IMR-90 (cell line): ENCODE data around the gene PINK1. TPM values are rescaled to one million over a fixed set of nuclear protein-coding genes. Genes with fewer than 3 reads are reported as not detected.

ENCODE experiments used
- ATAC-seq: fragments of 200-7000 bp; cut with Tn5 transposase; 2 replicates; pipeline ENCODE4 v1.9.1; 2020; ENCODE audit warnings: low read depth, mild to moderate bottlenecking, moderate library complexity
- BruUV-seq: library from RNA; stranded (reverse); fragments of 400-500 nt; replicated peaks from 2 replicates; lab custom pipeline; 2021; lab: Mats Ljungman, UMichigan
- CTCF ChIA-PET: fragments of 300-600 bp; formaldehyde crosslinking; extraction: SDS; loops from one replicate; lab custom pipeline; 2021; ENCODE audit warnings: antibody characterized with exemption; lab: Yijun Ruan, JAX
- POLR2A ChIA-PET: fragments of 300-600 bp; sonication (Branson Sonifier 250); formaldehyde crosslinking; loops from one replicate; lab custom pipeline; 2022; ENCODE audit warnings: antibody characterized with exemption; ENCODE audit not compliant: unreplicated experiment; lab: Charles Lee
- DNase-seq: peaks from one replicate; pipeline ENCODE4 v3.0.0; 2013
- H2AFZ ChIP-seq: replicated peaks from 2 replicates; pipeline ENCODE3; 2013; ENCODE audit warnings: low read length, mild to moderate bottlenecking; ENCODE audit not compliant: poor library complexity
- H2AK5ac ChIP-seq: 2 replicates; pipeline ENCODE4 v1.6.1; 2013; ENCODE audit warnings: low read depth, low read length, inconsistent platforms
- H2AK9ac ChIP-seq: replicated peaks from 2 replicates; pipeline ENCODE3; 2013; ENCODE audit warnings: mild to moderate bottlenecking, low read depth, low read length, moderate library complexity; ENCODE audit not compliant: poor library complexity
- H2BK120ac ChIP-seq: 2 replicates; pipeline ENCODE4 v1.6.1; 2013; ENCODE audit warnings: low read depth, low read length, inconsistent platforms
- H2BK15ac ChIP-seq: 3 replicates; pipeline ENCODE4 v1.6.1; 2013; ENCODE audit warnings: low read depth, low read length, inconsistent platforms
- H2BK20ac ChIP-seq: 2 replicates; pipeline ENCODE4 v1.6.1; 2013; ENCODE audit warnings: low read depth, mild to moderate bottlenecking, inconsistent platforms, low read length, moderate library complexity
- H2BK5ac ChIP-seq: 2 replicates; pipeline ENCODE4 v1.6.1; 2013; ENCODE audit warnings: mild to moderate bottlenecking, low read depth, low read length, inconsistent platforms; ENCODE audit not compliant: poor library complexity, severe bottlenecking
- H3K14ac ChIP-seq: replicated peaks from 2 replicates; pipeline ENCODE4 v1.6.1; 2013; ENCODE audit warnings: low read depth, low read length, inconsistent platforms
- H3K18ac ChIP-seq: 2 replicates; pipeline ENCODE4 v1.6.1; 2013; ENCODE audit warnings: low read depth, low read length, control low read depth
- H3K23ac ChIP-seq: 2 replicates; pipeline ENCODE4 v1.6.1; 2013; ENCODE audit warnings: low read depth, low read length, inconsistent platforms
- H3K27ac ChIP-seq: 2 replicates; pipeline ENCODE4 v1.5.1; 2013; ENCODE audit warnings: mild to moderate bottlenecking, control low read depth, low read length; ENCODE audit not compliant: insufficient read depth
- H3K27me3 ChIP-seq: 2 replicates; pipeline ENCODE4 v1.6.1; 2013; ENCODE audit warnings: low read length; ENCODE audit not compliant: control insufficient read depth, insufficient read depth
- H3K36me3 ChIP-seq: 2 replicates; pipeline ENCODE4 v1.6.1; 2013; ENCODE audit warnings: low read length, mixed read lengths; ENCODE audit not compliant: control insufficient read depth, insufficient read depth
- H3K4ac ChIP-seq: 2 replicates; pipeline ENCODE4 v1.6.1; 2013; ENCODE audit warnings: low read depth, low read length, inconsistent platforms
- H3K4me1 ChIP-seq: 2 replicates; pipeline ENCODE4 v1.6.1; 2013; ENCODE audit warnings: low read length, mixed read lengths; ENCODE audit not compliant: control insufficient read depth, insufficient read depth
- H3K4me2 ChIP-seq: 2 replicates; pipeline ENCODE4 v1.6.1; 2013; ENCODE audit warnings: low read depth, mild to moderate bottlenecking, control low read depth, low read length, moderate library complexity
- H3K4me3 ChIP-seq: 2 replicates; pipeline ENCODE4 v1.5.1; 2013; ENCODE audit warnings: low read depth, mild to moderate bottlenecking, control low read depth, low read length, moderate library complexity; ENCODE audit not compliant: insufficient read depth
- H3K56ac ChIP-seq: 2 replicates; pipeline ENCODE4 v1.6.1; 2013; ENCODE audit warnings: low read length, inconsistent platforms; ENCODE audit not compliant: insufficient read depth; ENCODE audit errors: extremely low read depth
- H3K79me1 ChIP-seq, 2 experiments: 2 replicates each; pipeline ENCODE4 v1.6.1; 2013; ENCODE audit warnings: low read length in 2 of 2, inconsistent platforms in 1 of 2, low read depth in 1 of 2
- H3K9ac ChIP-seq: 2 replicates; pipeline ENCODE4 v1.6.1; 2013; ENCODE audit warnings: low read depth, low read length, control low read depth
- H3K9me1 ChIP-seq: 2 replicates; pipeline ENCODE4 v1.6.1; 2013; ENCODE audit warnings: low read length, inconsistent platforms; ENCODE audit not compliant: insufficient read depth
- H3K9me3 ChIP-seq: 2 replicates; pipeline ENCODE4 v1.6.1; 2013; ENCODE audit warnings: low read length; ENCODE audit not compliant: control insufficient read depth, insufficient read depth
- H4K20me1 ChIP-seq: 2 replicates; pipeline ENCODE4 v1.6.1; 2013; ENCODE audit warnings: low read length, inconsistent platforms; ENCODE audit not compliant: insufficient read depth
- H4K5ac ChIP-seq: 2 replicates; pipeline ENCODE4 v1.6.1; 2013; ENCODE audit warnings: mild to moderate bottlenecking, low read depth, low read length, control low read depth
- H4K8ac ChIP-seq, 2 experiments: 2 replicates each; pipeline ENCODE4 v1.6.1; 2013; ENCODE audit warnings: low read depth in 2 of 2, low read length in 2 of 2, control low read depth in 1 of 2, inconsistent platforms in 1 of 2
- H4K91ac ChIP-seq: 2 replicates; pipeline ENCODE4 v1.6.1; 2013; ENCODE audit warnings: low read depth, low read length, inconsistent platforms; ENCODE audit not compliant: insufficient read depth
- CTCF ChIP-seq: conservative IDR thresholded peaks from 2 replicates; pipeline ENCODE4 v1.5.1; 2012; ENCODE audit warnings: mild to moderate bottlenecking, low read depth, low read length, improper control_type of control experiment
- MAZ ChIP-seq: IDR thresholded peaks from 2 replicates; pipeline ENCODE4 v1.6.1; 2012; ENCODE audit warnings: low read depth, mild to moderate bottlenecking, low read length, improper control_type of control experiment, moderate library complexity, borderline replicate concordance
- RCOR1 ChIP-seq: IDR thresholded peaks from 2 replicates; pipeline ENCODE4 v1.6.1; 2012; ENCODE audit warnings: mild to moderate bottlenecking, low read length, improper control_type of control experiment; ENCODE audit not compliant: insufficient replicate concordance
- WGBS, 2 experiments: methylation state at CpG; one replicate each; pipeline versions ENCODE4 v1.1.5 to v1.1.7; 2013; ENCODE audit warnings: missing lambda C conversion rate in 2 of 2; ENCODE audit not compliant: insufficient read length in 1 of 2; ENCODE audit errors: extremely low coverage in 2 of 2; 5-methylcytosine and 5-hydroxymethylcytosine counted together
- dilution Hi-C: fragments of 300-500 bp; cut with HindIII; formaldehyde crosslinking; loops from one replicate; pipeline ENCODE4 v1.14.3; 2018; ENCODE audit warnings: low sequenced_read_pairs; ENCODE audit not compliant: unreplicated experiment
- in situ Hi-C: fragments of 300-500 bp; cut with MboI; formaldehyde crosslinking; loops from 3 replicates; pipeline ENCODE4 v1.14.3; 2019; ENCODE audit warnings: low sequenced_read_pairs, inconsistent platforms, mixed read lengths
- intact Hi-C: fragments of 100-400 bp; cut with micrococcal nuclease; formaldehyde crosslinking; loops from 2 replicates; pipeline ENCODE4 v1.10.0; 2022
- polyA plus RNA-seq, 3 experiments: library from polyadenylated mRNA; depleted of rRNA; stranded (reverse); fragments of >200 nt; gene quantifications; 2 replicates each; pipeline ENCODE4 v1.2.3, GENCODE V29; 2012; ENCODE audit warnings: low replicate concordance in 1 of 3
- total RNA-seq: library from RNA; depleted of rRNA; stranded (reverse); fragments of >200 nt; gene quantifications from 2 replicates; pipeline ENCODE4 v1.2.3, GENCODE V29; 2012

The PINK1 gene
- total and polyA plus RNA-seq, 2 of the 4 experiments (the other 2 are of a cell fraction) = 52.9 to 55.2 TPM

DNA sequence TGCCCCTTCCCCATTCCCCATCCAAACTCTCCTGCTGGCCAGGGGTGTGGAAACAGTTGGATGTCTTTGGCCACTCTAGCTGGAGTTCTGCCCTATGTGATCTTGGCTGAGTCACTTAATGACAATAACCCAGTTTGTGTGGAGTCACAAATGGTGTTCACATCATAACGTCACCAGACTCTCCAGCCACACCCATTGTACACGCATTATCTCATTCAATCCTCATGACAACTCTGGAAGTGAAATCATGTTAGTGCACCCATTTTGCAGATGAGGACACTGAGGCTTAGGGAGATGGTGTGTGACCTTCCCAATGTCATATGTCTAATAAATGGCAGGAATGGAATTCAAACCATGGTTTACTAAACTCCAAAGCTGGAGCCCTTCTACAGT, 45.6 kb upstream of the PINK1 start:
- Histone ChIP-seq H3K27ac (no peak overlapping the region), H2BK20ac (no peak overlapping the region), H2AK5ac (no peak overlapping the region; the same call in 1 of the 2 replicates), H3K36me3 (no peaks in the 10 kb centered on the region), H3K9me3 (0 out of 2 replicates have a peak, but pooled peaks cover 2% of the 10 kb centered on the region), H3K4me1 (peaks cover 17% of the 10 kb centered on the region), H3K23ac (no peak overlapping the region), H4K91ac (no peak overlapping the region), H3K14ac (no peak overlapping the region), H3K4me3 (no peak overlapping the region), H4K20me1 (no peaks in the 10 kb centered on the region), H3K79me1 (no peaks in the 10 kb centered on the region), H2BK5ac (no peak overlapping the region), H3K56ac (no peak overlapping the region), H2AK9ac (no peak overlapping the region), H3K9me1 (0 out of 2 replicates have a peak, but pooled peaks cover 3% of the 10 kb centered on the region), H2BK15ac (no peak overlapping the region; the same call in 2 of the 3 replicates), H3K9ac (no peak overlapping the region), H4K5ac (no peak overlapping the region), H2AFZ (no peak overlapping the region), H4K8ac (no peak overlapping the region), H3K18ac (no peak overlapping the region), H2BK120ac (no peak overlapping the region), H3K4me2 (no peak overlapping the region), H3K4ac (no peak overlapping the region), H3K27me3 (peaks cover 2% of the 10 kb centered on the region; the same call in 1 of the 2 replicates)
- intact Hi-C loops (no loop called here), in situ Hi-C loops (no loop called here), dilution Hi-C loops (no loop called here)
- TF ChIP-seq CTCF (no peak), RCOR1 (peak; percentile 86), MAZ (no peak)
- WGBS, 2 experiments = no CpG with 5 or more reads among the region's 2 CpGs
- DNase-seq (peak; percentile 63), ATAC-seq (no peak)
- ChIA-PET CTCF (interaction anchor here (1.6 to 3.5 kb wide), 2 partner anchors 12 to 46 kb away, joined by 4 to 18 read pairs; no protein-coding TSS in a partner anchor), POLR2A (no interaction called here)
- BruUV-seq = no TSS peak
